ENCODE measurements around the gene ADPRHL1.

- no peak for TF ChIP-seq CTCF (IDR thresholded peaks at IDR 0.05)
- no peak for TF ChIP-seq ZFX (IDR thresholded peaks at IDR 0.05; ENCODE audit: borderline replicate concordance)
Measured at GRCh38 chr13:113413898-113414282, 39.4 kb downstream of the ADPRHL1 start.

All from 22Rv1 (cell line).